Epithelial cell of proximal tubule (primary cell): ENCODE results near the gene NEUROD2. TPM values are rescaled to one million over a fixed set of nuclear protein-coding genes. Genes with fewer than 3 reads are reported as not detected.

Experiments used
- DNase-seq: peaks from one replicate; pipeline ENCODE4 v3.0.0-alpha.2; 2011; ENCODE audit warnings: low read depth
- H3K4me3 ChIP-seq: 2 replicates; pipeline ENCODE4 v1.5.1; 2011; ENCODE audit warnings: low read depth, mild to moderate bottlenecking, low read length
- CTCF ChIP-seq: conservative IDR thresholded peaks from 2 replicates; pipeline ENCODE4 v1.5.1; 2012; ENCODE audit warnings: low read depth, mild to moderate bottlenecking, low read length
- total RNA-seq: library from RNA; depleted of rRNA; stranded (reverse); fragments of >200 nt; gene quantifications from 2 replicates; pipeline ENCODE4 v1.2.3, GENCODE V29; 2015

NEUROD2 gene
- total RNA-seq, 1 donor from 2014 or later, result not detected

DNA sequence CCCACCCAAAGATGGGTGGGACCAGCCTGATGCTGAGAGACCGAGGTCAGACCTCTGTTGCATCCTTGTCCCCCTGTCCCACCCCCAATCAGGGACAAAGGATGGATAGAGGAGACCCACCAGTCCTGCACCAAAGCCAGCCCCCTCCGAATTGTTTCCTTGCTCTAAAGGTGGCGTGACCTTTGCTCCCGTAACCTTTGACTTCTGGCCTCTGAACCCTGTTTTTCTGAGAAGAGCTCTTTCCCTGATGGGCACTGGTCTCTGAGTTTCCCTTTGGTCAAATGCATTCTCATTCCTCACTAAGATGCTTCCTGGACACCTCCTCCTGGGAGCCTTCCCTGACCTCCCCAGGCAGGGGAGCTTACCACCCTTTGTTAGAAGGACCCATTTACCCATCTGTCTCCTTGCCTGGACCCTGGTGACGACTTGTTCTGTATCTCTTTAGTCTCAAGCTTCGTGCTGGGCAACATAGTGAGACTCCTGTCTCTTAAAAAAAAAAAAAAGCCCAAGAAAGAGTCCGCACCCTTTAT is 5.3 kb upstream of the NEUROD2 start:
- H3K4me3 ChIP-seq, result no peak overlapping the region
- no peak for TF ChIP-seq CTCF
- DNase-seq, result no peak

DNA sequence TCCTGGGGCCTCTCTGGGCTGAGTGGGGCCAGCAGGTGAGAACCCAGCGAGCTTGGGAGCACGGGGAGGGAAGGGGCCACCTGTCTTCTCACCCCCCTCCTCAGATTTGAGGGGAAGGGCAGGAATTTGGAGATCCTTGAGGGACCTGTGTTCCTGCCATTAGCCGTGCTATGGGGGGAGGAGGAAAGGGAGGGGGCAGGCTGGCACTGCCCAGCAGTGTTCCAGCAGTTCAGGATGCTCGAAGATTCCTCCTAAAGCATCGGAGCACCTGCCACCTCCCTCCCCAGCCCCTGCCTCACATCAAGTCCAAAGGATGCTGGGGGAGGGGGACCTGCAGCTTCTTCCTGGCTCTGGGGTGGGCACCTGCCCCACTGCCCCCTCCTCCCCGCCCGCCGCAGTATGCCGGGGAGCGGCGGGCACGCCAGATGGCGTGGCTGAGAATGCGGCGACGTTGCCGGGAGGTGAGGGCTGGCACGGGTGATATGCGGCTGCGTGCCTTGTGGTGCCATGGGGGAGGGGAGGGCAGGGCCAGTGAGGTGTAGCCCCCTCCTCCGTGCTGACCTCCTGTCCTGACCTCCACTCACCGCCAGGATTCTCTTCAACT is 4.7 kb upstream of the NEUROD2 start:
- no peak overlapping the region for H3K4me3 ChIP-seq
- TF ChIP-seq CTCF, result no peak
- no peak for DNase-seq

GRCh38 chr17:39611401-39612112 is 3.8 kb upstream of the NEUROD2 start:
- no peak for DNase-seq

DNA sequence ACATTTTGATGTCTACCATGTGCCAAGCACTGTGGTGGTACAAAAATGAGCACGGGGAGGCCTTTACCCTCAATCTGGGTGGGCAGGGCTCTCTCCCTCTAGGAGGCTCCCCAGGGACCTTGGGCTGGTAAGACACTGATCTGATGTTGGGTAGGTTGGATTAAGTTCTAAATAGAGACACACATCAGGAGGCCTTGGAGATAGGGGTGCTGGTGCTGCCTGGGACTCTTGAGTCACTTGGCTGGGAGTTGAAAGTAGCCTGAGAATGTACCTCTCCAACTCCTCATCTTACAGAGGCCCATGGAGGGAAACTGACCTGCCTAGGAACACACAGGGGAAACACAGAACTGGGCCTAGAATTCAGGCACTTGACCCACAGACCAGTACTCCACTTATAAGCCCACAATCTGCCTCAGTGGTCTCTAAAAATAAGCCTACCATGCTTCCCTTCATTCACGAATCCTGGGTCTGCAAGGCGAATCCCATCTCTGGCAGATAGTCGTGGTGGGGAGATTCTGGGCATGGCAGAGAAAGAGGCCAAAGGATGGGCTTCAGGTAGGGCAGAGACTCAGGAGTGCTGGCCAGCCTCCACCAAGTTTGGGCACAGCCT is 1.8 kb upstream of the NEUROD2 start:
- no peak for TF ChIP-seq CTCF
- DNase-seq, result no peak
- no peak overlapping the region for H3K4me3 ChIP-seq

More at GRCh38 chr17:39611401-39612112, 3.8 kb upstream of the NEUROD2 start:
- H3K4me3 ChIP-seq, result no peak overlapping the region
- no peak for TF ChIP-seq CTCF

- no peak overlapping the region for H3K4me3 ChIP-seq
- no peak for DNase-seq
- no peak for TF ChIP-seq CTCF
These were observed 642 bp upstream of the NEUROD2 start for GRCh38 chr17:39608142-39608981.

- no peak for DNase-seq
- no peak overlapping the region for H3K4me3 ChIP-seq
- no peak for TF ChIP-seq CTCF
These were observed 466 bp downstream of the NEUROD2 start for GRCh38 chr17:39607057-39607850.
